Astrocyte (in vitro differentiated cells and primary cell): ENCODE results near the gene IDUA. TPM values are rescaled to one million over a fixed set of nuclear protein-coding genes. Genes with fewer than 3 reads are reported as not detected.

Source experiments
- DNase-seq: peaks from one replicate; pipeline ENCODE4 v3.0.0-alpha.2; 2010; ENCODE audit warnings: low read depth
- FAIRE-seq: peaks from 2 replicates; lab custom pipeline; 2011; peaks lifted over from hg19 to GRCh38; lab: Jason Lieb, UNC
- H2AFZ ChIP-seq: 2 replicates; pipeline ENCODE4 v1.6.0; 2012; ENCODE audit warnings: low read depth, low read length, inconsistent platforms
- H3K27ac ChIP-seq: 2 replicates; pipeline ENCODE4 v1.5.1; 2011; ENCODE audit warnings: low read depth, low read length, inconsistent platforms
- H3K27me3 ChIP-seq: 2 replicates; pipeline ENCODE4 v1.6.0; 2011; ENCODE audit warnings: low read length, inconsistent platforms; ENCODE audit not compliant: insufficient read depth
- H3K36me3 ChIP-seq: 2 replicates; pipeline ENCODE4 v1.5.1; 2011; ENCODE audit warnings: low read length, inconsistent platforms; ENCODE audit not compliant: insufficient read depth
- H3K4me1 ChIP-seq: 2 replicates; pipeline ENCODE4 v1.5.1; 2011; ENCODE audit warnings: low read length, inconsistent platforms; ENCODE audit not compliant: insufficient read depth
- H3K4me2 ChIP-seq: 2 replicates; pipeline ENCODE4 v1.6.0; 2012; ENCODE audit warnings: low read length, inconsistent platforms
- H3K4me3 ChIP-seq: 2 replicates; pipeline ENCODE4 v1.5.1; 2011; ENCODE audit warnings: low read depth, mild to moderate bottlenecking, low read length, inconsistent platforms; ENCODE audit not compliant: insufficient read depth
- H3K79me2 ChIP-seq: 2 replicates; pipeline ENCODE4 v1.6.0; 2012; ENCODE audit warnings: mild to moderate bottlenecking, low read length, inconsistent platforms; ENCODE audit not compliant: insufficient read depth
- H3K9ac ChIP-seq: 2 replicates; pipeline ENCODE4 v1.6.0; 2012; ENCODE audit warnings: mild to moderate bottlenecking, low read length, inconsistent platforms
- H3K9me3 ChIP-seq: 2 replicates; pipeline ENCODE4 v1.5.1; 2012; ENCODE audit warnings: low read depth, mild to moderate bottlenecking, low read length, inconsistent platforms; ENCODE audit not compliant: insufficient read depth
- H4K20me1 ChIP-seq: 2 replicates; pipeline ENCODE4 v1.6.0; 2012; ENCODE audit warnings: low read length, inconsistent platforms; ENCODE audit not compliant: insufficient read depth
- H3K27ac Mint-ChIP-seq: one replicate; pipeline ENCODE4 v1.8.0; 2021; ENCODE audit warnings: mild to moderate bottlenecking, mixed read lengths; ENCODE audit not compliant: unreplicated experiment
- H3K27me3 Mint-ChIP-seq: one replicate; pipeline ENCODE4 v1.8.0; 2021; ENCODE audit warnings: low read depth, mixed read lengths; ENCODE audit not compliant: unreplicated experiment
- H3K36me3 Mint-ChIP-seq: one replicate; pipeline ENCODE4 v1.8.0; 2021; ENCODE audit warnings: low read depth, mixed read lengths; ENCODE audit not compliant: unreplicated experiment
- H3K4me1 Mint-ChIP-seq: one replicate; pipeline ENCODE4 v1.8.0; 2021; ENCODE audit warnings: low read depth, mixed read lengths; ENCODE audit not compliant: unreplicated experiment
- H3K4me3 Mint-ChIP-seq: one replicate; pipeline ENCODE4 v1.8.0; 2021; ENCODE audit warnings: mild to moderate bottlenecking, moderate library complexity, mixed read lengths; ENCODE audit not compliant: unreplicated experiment
- H3K9me3 Mint-ChIP-seq: one replicate; pipeline ENCODE4 v1.8.0; 2021; ENCODE audit warnings: mild to moderate bottlenecking, mixed read lengths; ENCODE audit not compliant: unreplicated experiment
- EZH2 ChIP-seq: IDR thresholded peaks from 2 replicates; pipeline ENCODE4 v1.6.1; 2012; ENCODE audit warnings: mild to moderate bottlenecking, low read length, inconsistent platforms; ENCODE audit not compliant: insufficient read depth
- total RNA-seq: library from RNA; stranded (reverse); gene quantifications from 2 replicates; pipeline ENCODE4 v1.2.1, GENCODE V29; 2021
- TF ChIP-seq, protein P1 (sequence below): IDR thresholded peaks from 2 replicates; pipeline ENCODE4 v1.5.1; 2011; ENCODE audit warnings: low read depth, mild to moderate bottlenecking, inconsistent platforms, low read length, moderate library complexity; ENCODE audit not compliant: insufficient read depth

Gene IDUA
- total RNA-seq, 1 donor from 2014 or later, result 20.5 TPM

DNA sequence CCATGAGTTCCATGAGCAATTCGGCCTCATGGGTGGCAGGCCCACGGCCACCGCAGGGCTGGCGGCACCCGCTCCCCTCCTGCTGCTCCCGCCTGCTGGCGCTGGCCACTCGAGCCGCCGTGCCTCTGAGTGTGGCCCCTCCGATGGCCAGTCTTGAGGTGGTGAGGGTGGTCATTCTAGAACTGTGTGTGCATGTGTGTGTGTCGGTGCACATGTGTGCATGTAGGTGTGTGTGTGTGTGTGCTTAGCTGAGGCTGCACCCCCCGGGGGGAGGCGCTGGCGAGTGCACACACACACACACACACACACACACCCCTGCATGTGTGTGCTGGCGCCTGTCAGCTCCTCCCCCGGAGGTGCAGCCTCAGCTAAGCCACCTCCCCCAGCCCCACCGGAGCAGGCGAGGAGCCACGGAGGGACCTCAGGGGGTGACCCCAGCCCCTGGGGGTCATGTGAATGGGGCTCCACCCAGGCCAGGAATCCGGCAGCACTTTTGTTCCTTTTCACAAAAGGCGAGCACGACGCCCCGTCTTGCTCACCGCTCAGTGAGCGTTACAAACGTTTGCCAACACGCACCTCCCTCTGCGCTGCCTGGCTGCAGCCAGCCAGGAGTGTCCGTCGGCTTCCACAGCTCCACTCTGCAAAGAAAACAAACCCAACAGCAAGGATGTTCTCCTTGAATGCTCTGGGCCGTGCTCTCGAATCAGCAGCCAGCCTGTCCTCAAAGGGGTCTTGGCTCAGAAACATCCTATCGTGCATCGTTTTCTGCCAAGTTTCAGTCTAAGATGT lies 54.5 kb downstream of the IDUA start:
- Histone ChIP-seq H3K4me1 (peaks cover 52% of the 10 kb centered on the region), H3K9me3 (no peaks in the 10 kb centered on the region), H4K20me1 (no peaks in the 10 kb centered on the region), H3K4me3 (peak overlapping the region; percentile 40), H3K9ac (peak overlapping the region; percentile 26), H3K36me3 (no peaks in the 10 kb centered on the region), H3K4me2 (peak overlapping the region; percentile 79), H2AFZ (peak overlapping the region; percentile 79), H3K27ac (peak overlapping the region; percentile 50), H3K27me3 (no peaks in the 10 kb centered on the region), H3K79me2 (no peaks in the 10 kb centered on the region)
- Mint-ChIP-seq H3K36me3 (peaks cover 1% of the 10 kb centered on the region), H3K4me3 (no peak overlapping the region), H3K27me3 (no peaks in the 10 kb centered on the region), H3K4me1 (peaks cover 15% of the 10 kb centered on the region), H3K9me3 (no peaks in the 10 kb centered on the region), H3K27ac (peak overlapping the region; percentile 53)
- no peak for TF ChIP-seq EZH2
- TF ChIP-seq, protein P1, sequence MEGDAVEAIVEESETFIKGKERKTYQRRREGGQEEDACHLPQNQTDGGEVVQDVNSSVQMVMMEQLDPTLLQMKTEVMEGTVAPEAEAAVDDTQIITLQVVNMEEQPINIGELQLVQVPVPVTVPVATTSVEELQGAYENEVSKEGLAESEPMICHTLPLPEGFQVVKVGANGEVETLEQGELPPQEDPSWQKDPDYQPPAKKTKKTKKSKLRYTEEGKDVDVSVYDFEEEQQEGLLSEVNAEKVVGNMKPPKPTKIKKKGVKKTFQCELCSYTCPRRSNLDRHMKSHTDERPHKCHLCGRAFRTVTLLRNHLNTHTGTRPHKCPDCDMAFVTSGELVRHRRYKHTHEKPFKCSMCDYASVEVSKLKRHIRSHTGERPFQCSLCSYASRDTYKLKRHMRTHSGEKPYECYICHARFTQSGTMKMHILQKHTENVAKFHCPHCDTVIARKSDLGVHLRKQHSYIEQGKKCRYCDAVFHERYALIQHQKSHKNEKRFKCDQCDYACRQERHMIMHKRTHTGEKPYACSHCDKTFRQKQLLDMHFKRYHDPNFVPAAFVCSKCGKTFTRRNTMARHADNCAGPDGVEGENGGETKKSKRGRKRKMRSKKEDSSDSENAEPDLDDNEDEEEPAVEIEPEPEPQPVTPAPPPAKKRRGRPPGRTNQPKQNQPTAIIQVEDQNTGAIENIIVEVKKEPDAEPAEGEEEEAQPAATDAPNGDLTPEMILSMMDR, result no peak
- DNase-seq, result peak; percentile 57
- FAIRE-seq, result peak; percentile 47

GRCh38 chr4:1041936-1042330 lies 55.1 kb downstream of the IDUA start:
- H3K27ac ChIP-seq, result peak overlapping the region; percentile 50

More at GRCh38 chr4:1041936-1042330, 55.1 kb downstream of the IDUA start:
- Histone ChIP-seq H3K36me3 (no peaks in the 10 kb centered on the region), H3K79me2 (no peaks in the 10 kb centered on the region), H3K4me3 (peak overlapping the region; percentile 40), H4K20me1 (no peaks in the 10 kb centered on the region), H3K4me1 (peaks cover 54% of the 10 kb centered on the region), H3K4me2 (peak overlapping the region; percentile 79), H2AFZ (peak overlapping the region; percentile 79), H3K27me3 (no peaks in the 10 kb centered on the region), H3K9ac (peak overlapping the region; percentile 26), H3K9me3 (no peaks in the 10 kb centered on the region)
- Mint-ChIP-seq H3K4me3 (no peak overlapping the region), H3K27ac (peak overlapping the region; percentile 53), H3K36me3 (peaks cover 1% of the 10 kb centered on the region), H3K4me1 (peaks cover 18% of the 10 kb centered on the region), H3K9me3 (no peaks in the 10 kb centered on the region), H3K27me3 (no peaks in the 10 kb centered on the region)
- TF ChIP-seq, protein P1, result no peak
- TF ChIP-seq EZH2, result no peak
- DNase-seq, result no peak
- FAIRE-seq, result no peak
